Measurements from ENCODE around the gene ARFGEF2. TPM values are rescaled to one million over a fixed set of nuclear protein-coding genes. Genes with fewer than 3 reads are reported as not detected.

Gene ARFGEF2
- total RNA-seq, 2 experiments from 2014 or later, result 18.2 to 18.6 TPM

- no peak for DNase-seq
- Mint-ChIP-seq H3K27me3 (ENCODE audit: low read depth) (no peaks in the 10 kb centered on the region), H3K4me1 (ENCODE audit: low read depth) (no peaks in the 10 kb centered on the region), H3K4me3 (no peak overlapping the region), H3K9me3 (no peaks in the 10 kb centered on the region), H3K36me3 (ENCODE audit: low read depth) (peaks cover 15% of the 10 kb centered on the region), H3K27ac (no peak overlapping the region)
- intact Hi-C loops (cut with micrococcal nuclease), result no loop called here
- CTCF ChIA-PET, result no interaction called here
Observed at GRCh38 chr20:48948612-48949011, 27.1 kb downstream of the ARFGEF2 start.

GRCh38 chr20:48949304-48950170 lies 28.0 kb downstream of the ARFGEF2 start:
- Mint-ChIP-seq H3K27ac (no peak overlapping the region), H3K9me3 (no peaks in the 10 kb centered on the region), H3K4me3 (no peak overlapping the region), H3K27me3 (ENCODE audit: low read depth) (no peaks in the 10 kb centered on the region), H3K4me1 (ENCODE audit: low read depth) (no peaks in the 10 kb centered on the region), H3K36me3 (ENCODE audit: low read depth) (peaks cover 21% of the 10 kb centered on the region)
- intact Hi-C loops (cut with micrococcal nuclease), result no loop called here
- CTCF ChIA-PET, result interaction anchor here (1.3 kb wide), 1 partner anchor 292 kb away, joined by 4 read pairs; no protein-coding TSS in a partner anchor
- no peak for DNase-seq

GRCh38 chr20:48951041-48951440 lies 29.5 kb downstream of the ARFGEF2 start:
- CTCF ChIA-PET, result no interaction called here
- H3K27ac Mint-ChIP-seq, result no peak overlapping the region

GRCh38 chr20:48951646-48952045 lies 30.1 kb downstream of the ARFGEF2 start:
- H3K27ac Mint-ChIP-seq, result no peak overlapping the region
- intact Hi-C loops (cut with micrococcal nuclease), result no loop called here
- CTCF ChIA-PET, result no interaction called here
- no peaks in the 10 kb centered on the region for H3K4me1 Mint-ChIP-seq (ENCODE audit: low read depth)
- H3K36me3 Mint-ChIP-seq (ENCODE audit: low read depth), result peaks cover 30% of the 10 kb centered on the region
- no peaks in the 10 kb centered on the region for H3K27me3 Mint-ChIP-seq (ENCODE audit: low read depth)
- no peak for DNase-seq
- H3K9me3 Mint-ChIP-seq, result no peaks in the 10 kb centered on the region
- no peak overlapping the region for H3K4me3 Mint-ChIP-seq

More at GRCh38 chr20:48951041-48951440, 29.5 kb downstream of the ARFGEF2 start:
- peaks cover 25% of the 10 kb centered on the region for H3K36me3 Mint-ChIP-seq (ENCODE audit: low read depth)
- intact Hi-C loops (cut with micrococcal nuclease), result no loop called here
- no peak overlapping the region for H3K4me3 Mint-ChIP-seq
- DNase-seq, result no peak
- no peaks in the 10 kb centered on the region for H3K27me3 Mint-ChIP-seq (ENCODE audit: low read depth)
- no peaks in the 10 kb centered on the region for H3K9me3 Mint-ChIP-seq
- H3K4me1 Mint-ChIP-seq (ENCODE audit: low read depth), result no peaks in the 10 kb centered on the region

- no peak overlapping the region for H3K27ac Mint-ChIP-seq
- H3K4me1 Mint-ChIP-seq (ENCODE audit: low read depth), result no peaks in the 10 kb centered on the region
- no peaks in the 10 kb centered on the region for H3K9me3 Mint-ChIP-seq
- peaks cover 37% of the 10 kb centered on the region for H3K36me3 Mint-ChIP-seq (ENCODE audit: low read depth)
- CTCF ChIA-PET, result no interaction called here
- no peak for DNase-seq
- no peak overlapping the region for H3K4me3 Mint-ChIP-seq
- intact Hi-C loops (cut with micrococcal nuclease), result no loop called here
- H3K27me3 Mint-ChIP-seq (ENCODE audit: low read depth), result no peaks in the 10 kb centered on the region
Observed at GRCh38 chr20:48952656-48953055, 31.1 kb downstream of the ARFGEF2 start.

- peaks cover 38% of the 10 kb centered on the region for H3K36me3 Mint-ChIP-seq (ENCODE audit: low read depth)
- no peak for DNase-seq
- H3K27me3 Mint-ChIP-seq (ENCODE audit: low read depth), result no peaks in the 10 kb centered on the region
- H3K4me3 Mint-ChIP-seq, result no peak overlapping the region
- intact Hi-C loops (cut with micrococcal nuclease), result no loop called here
- no peaks in the 10 kb centered on the region for H3K9me3 Mint-ChIP-seq
- H3K27ac Mint-ChIP-seq, result no peak overlapping the region
- CTCF ChIA-PET, result no interaction called here
- peaks cover under 1% of the 10 kb centered on the region for H3K4me1 Mint-ChIP-seq (ENCODE audit: low read depth)
Observed at GRCh38 chr20:48953653-48954052, 32.1 kb downstream of the ARFGEF2 start.

GRCh38 chr20:48956052-48956451 lies 34.5 kb downstream of the ARFGEF2 start:
- H3K4me3 Mint-ChIP-seq, result no peak overlapping the region
- peaks cover 7% of the 10 kb centered on the region for H3K4me1 Mint-ChIP-seq (ENCODE audit: low read depth)
- intact Hi-C loops (cut with micrococcal nuclease), result no loop called here
- no peaks in the 10 kb centered on the region for H3K27me3 Mint-ChIP-seq (ENCODE audit: low read depth)
- no peaks in the 10 kb centered on the region for H3K9me3 Mint-ChIP-seq
- peaks cover 32% of the 10 kb centered on the region for H3K36me3 Mint-ChIP-seq (ENCODE audit: low read depth)
- DNase-seq, result no peak
- CTCF ChIA-PET, result interaction anchor here (0.6 kb wide), 1 partner anchor 10 kb away, joined by 3 read pairs; no protein-coding TSS in a partner anchor
- no peak overlapping the region for H3K27ac Mint-ChIP-seq

- Mint-ChIP-seq H3K4me1 (ENCODE audit: low read depth) (peaks cover 7% of the 10 kb centered on the region), H3K9me3 (no peaks in the 10 kb centered on the region), H3K27ac (no peak overlapping the region), H3K36me3 (ENCODE audit: low read depth) (peaks cover 26% of the 10 kb centered on the region), H3K27me3 (ENCODE audit: low read depth) (no peaks in the 10 kb centered on the region), H3K4me3 (no peak overlapping the region)
- intact Hi-C loops (cut with micrococcal nuclease), result no loop called here
- CTCF ChIA-PET, result interaction anchor here (0.8 kb wide), 1 partner anchor 124 kb away, joined by 3 read pairs; no protein-coding TSS in a partner anchor
- DNase-seq, result no peak
Observed at GRCh38 chr20:48957053-48957481, 35.6 kb downstream of the ARFGEF2 start.

GRCh38 chr20:48957533-48957932 lies 36.0 kb downstream of the ARFGEF2 start:
- CTCF ChIA-PET, result interaction anchor here (0.6 kb wide), 1 partner anchor 57 kb away, joined by 3 read pairs; no protein-coding TSS in a partner anchor
- Mint-ChIP-seq H3K27me3 (ENCODE audit: low read depth) (no peaks in the 10 kb centered on the region), H3K4me3 (no peak overlapping the region), H3K9me3 (no peaks in the 10 kb centered on the region), H3K4me1 (ENCODE audit: low read depth) (peaks cover 7% of the 10 kb centered on the region), H3K36me3 (ENCODE audit: low read depth) (peaks cover 25% of the 10 kb centered on the region), H3K27ac (no peak overlapping the region)
- no peak for DNase-seq
- intact Hi-C loops (cut with micrococcal nuclease), result no loop called here

- Mint-ChIP-seq H3K4me1 (ENCODE audit: low read depth) (peaks cover 7% of the 10 kb centered on the region), H3K36me3 (ENCODE audit: low read depth) (peaks cover 25% of the 10 kb centered on the region), H3K27ac (peak overlapping the region; percentile 18), H3K27me3 (ENCODE audit: low read depth) (no peaks in the 10 kb centered on the region), H3K9me3 (no peaks in the 10 kb centered on the region), H3K4me3 (no peak overlapping the region)
- intact Hi-C loops (cut with micrococcal nuclease), result no loop called here
- CTCF ChIA-PET, result interaction anchor here (0.7 kb wide), 1 partner anchor 221 kb away, joined by 4 read pairs; no protein-coding TSS in a partner anchor
- no peak for DNase-seq
Observed at GRCh38 chr20:48958743-48959142, 37.2 kb downstream of the ARFGEF2 start.

- Mint-ChIP-seq H3K4me3 (no peak overlapping the region), H3K4me1 (ENCODE audit: low read depth) (peaks cover 7% of the 10 kb centered on the region), H3K27me3 (ENCODE audit: low read depth) (no peaks in the 10 kb centered on the region), H3K36me3 (ENCODE audit: low read depth) (peaks cover 20% of the 10 kb centered on the region), H3K27ac (no peak overlapping the region), H3K9me3 (no peaks in the 10 kb centered on the region)
- intact Hi-C loops (cut with micrococcal nuclease), result no loop called here
- CTCF ChIA-PET, result interaction anchor here (0.7 to 1.2 kb wide), 2 partner anchors 18 to 1108 kb away, joined by 3 read pairs; no protein-coding TSS in a partner anchor
- DNase-seq, result no peak
Observed at GRCh38 chr20:48959899-48960550, 38.5 kb downstream of the ARFGEF2 start.

GRCh38 chr20:48962421-48962820 lies 40.9 kb downstream of the ARFGEF2 start:
- DNase-seq, result no peak
- H3K4me1 Mint-ChIP-seq (ENCODE audit: low read depth), result peaks cover 7% of the 10 kb centered on the region
- no peaks in the 10 kb centered on the region for H3K9me3 Mint-ChIP-seq
- intact Hi-C loops (cut with micrococcal nuclease), result no loop called here
- peaks cover 7% of the 10 kb centered on the region for H3K36me3 Mint-ChIP-seq (ENCODE audit: low read depth)
- no peak overlapping the region for H3K4me3 Mint-ChIP-seq
- CTCF ChIA-PET, result no interaction called here
- H3K27me3 Mint-ChIP-seq (ENCODE audit: low read depth), result no peaks in the 10 kb centered on the region
- no peak overlapping the region for H3K27ac Mint-ChIP-seq

All from activated naive CD4-positive, alpha-beta T cell treated with anti-CD3 and anti-CD28 coated beads for 36 hours (primary cell).